GM12878 (cell line): ENCODE measurements around the gene CLEC16A.

ENCODE experiments used
- CTCF ChIP-seq, 3 experiments: IDR thresholded peaks in 2 of 3; conservative IDR thresholded peaks in 1 of 3; 2 replicates each; pipeline ENCODE4 v1.5.1; 2011; ENCODE audit warnings: low read depth in 3 of 3, low read length in 3 of 3, mild to moderate bottlenecking in 3 of 3, control low read depth in 2 of 3, moderate library complexity in 2 of 3, inconsistent platforms in 1 of 3, mixed read lengths in 1 of 3; ENCODE audit not compliant: control insufficient read depth in 2 of 3, insufficient read depth in 1 of 3; ENCODE audit errors: extremely low read depth in 1 of 3
- EGR1 ChIP-seq, 2 experiments: IDR thresholded peaks; 1 replicate in 1 of 2; 2 replicates in 1 of 2; pipeline ENCODE4 v1.6.1; 2011 to 2012; ENCODE audit warnings: low read depth in 2 of 2, low read length in 2 of 2, borderline replicate concordance in 1 of 2, mild to moderate bottlenecking in 1 of 2, moderate library complexity in 1 of 2
- FOXM1 ChIP-seq: IDR thresholded peaks from 2 replicates; pipeline ENCODE4 v1.6.1; 2012; ENCODE audit warnings: low read depth, mild to moderate bottlenecking, inconsistent platforms, low read length, moderate library complexity
- GABPA ChIP-seq: IDR thresholded peaks from 2 replicates; pipeline ENCODE4 v1.6.1; 2014; ENCODE audit warnings: antibody characterized with exemption, low read depth, mild to moderate bottlenecking, inconsistent platforms
- LARP7 ChIP-seq: fragments of 450-650 bp; IDR thresholded peaks from 2 replicates; pipeline ENCODE4 v1.6.1; 2017; ENCODE audit warnings: mild to moderate bottlenecking
- MAX ChIP-seq: IDR thresholded peaks from 2 replicates; pipeline ENCODE4 v1.6.1; 2012; ENCODE audit warnings: low read depth, low read length, improper control_type of control experiment
- RAD21 ChIP-seq: IDR thresholded peaks from 2 replicates; pipeline ENCODE4 v1.6.1; 2011; ENCODE audit warnings: mild to moderate bottlenecking, low read depth, low read length, moderate library complexity; ENCODE audit not compliant: insufficient read depth
- SMAD1 ChIP-seq: fragments of 450-650 bp; IDR thresholded peaks from 2 replicates; pipeline ENCODE4 v1.6.1; 2018; ENCODE audit warnings: mild to moderate bottlenecking, low read depth; ENCODE audit not compliant: partially characterized antibody
- SMC3 ChIP-seq: IDR thresholded peaks from 2 replicates; pipeline ENCODE4 v1.6.1; 2011; ENCODE audit warnings: low read length, improper control_type of control experiment, borderline replicate concordance
- STAT1 ChIP-seq: fragments of 450-650 bp; conservative IDR thresholded peaks from 2 replicates; pipeline ENCODE4 v1.6.1; 2014; ENCODE audit warnings: antibody characterized with exemption, mild to moderate bottlenecking
- USF1 ChIP-seq: IDR thresholded peaks from 2 replicates; pipeline ENCODE4 v1.6.1; 2011; ENCODE audit warnings: borderline replicate concordance, low read depth, mild to moderate bottlenecking, moderate library complexity, mixed read lengths, low read length; ENCODE audit not compliant: insufficient read depth; ENCODE audit errors: extremely low read length

GRCh38 chr16:11139326-11140097 is 195.1 kb downstream of the CLEC16A start:
- TF ChIP-seq CTCF (IDR thresholded peaks at IDR 0.05 in 2 of 3, conservative IDR thresholded peaks at IDR 0.05 in 1 of 3; ENCODE audit: control insufficient read depth in 2 of 3, extremely low read depth in 1 of 3, insufficient read depth in 1 of 3, low read depth in 3 of 3, low read length in 3 of 3) (no peak), FOXM1 (no peak), USF1 (no peak), SMC3 (no peak), LARP7 (no peak), GABPA (no peak), STAT1 (no peak), RAD21 (no peak), MAX (no peak), SMAD1 (no peak), EGR1 (IDR thresholded peaks at IDR 0.05; ENCODE audit: borderline replicate concordance in 1 of 2, low read depth in 2 of 2, low read length in 2 of 2) (no peak)
